ENCODE data around the gene SF3B6.

DNA sequence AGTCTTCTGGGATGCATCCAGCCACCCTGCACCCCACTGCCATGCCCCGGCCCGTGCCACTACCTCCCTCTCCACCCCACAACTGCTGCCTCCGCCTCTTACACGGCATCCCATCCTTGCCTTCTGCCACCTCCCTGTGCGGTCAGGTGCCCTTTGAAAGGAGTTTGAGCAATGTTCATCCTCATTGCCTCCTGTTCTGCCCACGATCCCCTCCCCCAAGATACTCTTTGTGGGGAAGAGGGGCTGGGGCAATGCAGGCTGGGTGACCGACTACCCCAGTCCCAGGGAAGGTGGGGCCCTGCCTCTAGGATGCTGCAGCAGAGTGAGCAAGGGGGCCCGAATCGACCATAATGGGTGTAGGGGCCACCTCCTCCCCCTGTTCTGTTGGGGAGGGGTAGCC lies 57.9 kb downstream of the SF3B6 start:
- no peak for TF ChIP-seq CTCF (IDR thresholded peaks at IDR 0.05; ENCODE audit: low read depth, low read length)
- TF ChIP-seq, protein P1, sequence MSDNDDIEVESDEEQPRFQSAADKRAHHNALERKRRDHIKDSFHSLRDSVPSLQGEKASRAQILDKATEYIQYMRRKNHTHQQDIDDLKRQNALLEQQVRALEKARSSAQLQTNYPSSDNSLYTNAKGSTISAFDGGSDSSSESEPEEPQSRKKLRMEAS (IDR thresholded peaks at IDR 0.05; ENCODE audit: low read depth, low read length), result no peak
- no peak for TF ChIP-seq POLR2A (IDR thresholded peaks at IDR 0.05; ENCODE audit: extremely low read depth, insufficient read length)

Measured in NB4 (cell line).